B cell (primary cell): Measurements from ENCODE around the gene NOTCH1.

Experiments used
- EZH2 ChIP-seq: IDR thresholded peaks from 2 replicates; pipeline ENCODE4 v1.6.1; 2012; ENCODE audit warnings: borderline replicate concordance, low read depth, mild to moderate bottlenecking, moderate library complexity, low read length; ENCODE audit not compliant: insufficient read depth, poor library complexity, severe bottlenecking
- TF ChIP-seq, protein P1 (sequence below): fragments of 200-600 bp; IDR thresholded peaks from one replicate; pipeline ENCODE4 v1.8.0; 2022; ENCODE audit warnings: antibody characterized with exemption, mild to moderate bottlenecking

GRCh38 chr9:136567651-136568287 lies 21.9 kb upstream of the NOTCH1 start:
- TF ChIP-seq, protein P1, sequence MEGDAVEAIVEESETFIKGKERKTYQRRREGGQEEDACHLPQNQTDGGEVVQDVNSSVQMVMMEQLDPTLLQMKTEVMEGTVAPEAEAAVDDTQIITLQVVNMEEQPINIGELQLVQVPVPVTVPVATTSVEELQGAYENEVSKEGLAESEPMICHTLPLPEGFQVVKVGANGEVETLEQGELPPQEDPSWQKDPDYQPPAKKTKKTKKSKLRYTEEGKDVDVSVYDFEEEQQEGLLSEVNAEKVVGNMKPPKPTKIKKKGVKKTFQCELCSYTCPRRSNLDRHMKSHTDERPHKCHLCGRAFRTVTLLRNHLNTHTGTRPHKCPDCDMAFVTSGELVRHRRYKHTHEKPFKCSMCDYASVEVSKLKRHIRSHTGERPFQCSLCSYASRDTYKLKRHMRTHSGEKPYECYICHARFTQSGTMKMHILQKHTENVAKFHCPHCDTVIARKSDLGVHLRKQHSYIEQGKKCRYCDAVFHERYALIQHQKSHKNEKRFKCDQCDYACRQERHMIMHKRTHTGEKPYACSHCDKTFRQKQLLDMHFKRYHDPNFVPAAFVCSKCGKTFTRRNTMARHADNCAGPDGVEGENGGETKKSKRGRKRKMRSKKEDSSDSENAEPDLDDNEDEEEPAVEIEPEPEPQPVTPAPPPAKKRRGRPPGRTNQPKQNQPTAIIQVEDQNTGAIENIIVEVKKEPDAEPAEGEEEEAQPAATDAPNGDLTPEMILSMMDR, result no peak
- TF ChIP-seq EZH2, result no peak
